HUES64 (cell line): Measurements from ENCODE around the gene TRIM27.
"Not testable (repeated sequence)": the region's sequence is repeated elsewhere in the genome, so short reads cannot be mapped to it uniquely, and the experiment has no call there.

Experiments
- H3K27ac ChIP-seq: 2 replicates; pipeline ENCODE4 v1.7.0; 2013; ENCODE audit warnings: low read depth, low read length, inconsistent platforms
- H3K27me3 ChIP-seq: 2 replicates; pipeline ENCODE4 v1.6.1; 2013; ENCODE audit warnings: mild to moderate bottlenecking, low read length; ENCODE audit not compliant: insufficient read depth
- H3K36me3 ChIP-seq: 2 replicates; pipeline ENCODE4 v1.6.1; 2013; ENCODE audit warnings: mild to moderate bottlenecking, low read length; ENCODE audit not compliant: insufficient read depth
- H3K4me1 ChIP-seq: 2 replicates; pipeline ENCODE4 v1.6.1; 2013; ENCODE audit warnings: mild to moderate bottlenecking, low read length, moderate library complexity; ENCODE audit not compliant: insufficient read depth
- H3K4me3 ChIP-seq: 2 replicates; pipeline ENCODE4 v1.5.1; 2013; ENCODE audit warnings: mild to moderate bottlenecking, low read length, moderate library complexity
- H3K9ac ChIP-seq: 2 replicates; pipeline ENCODE4 v1.6.1; 2013; ENCODE audit warnings: mild to moderate bottlenecking, low read depth, low read length
- H3K9me3 ChIP-seq: 2 replicates; pipeline ENCODE4 v1.6.1; 2013; ENCODE audit warnings: low read depth, low read length; ENCODE audit not compliant: insufficient read depth
- WGBS: fragments of 150-250, 120-280 bp; methylation state at CpG from one replicate; pipeline ENCODE4 v1.1.7; 2013; ENCODE audit warnings: missing lambda C conversion rate; 5-methylcytosine and 5-hydroxymethylcytosine counted together

Gene TRIM27

DNA sequence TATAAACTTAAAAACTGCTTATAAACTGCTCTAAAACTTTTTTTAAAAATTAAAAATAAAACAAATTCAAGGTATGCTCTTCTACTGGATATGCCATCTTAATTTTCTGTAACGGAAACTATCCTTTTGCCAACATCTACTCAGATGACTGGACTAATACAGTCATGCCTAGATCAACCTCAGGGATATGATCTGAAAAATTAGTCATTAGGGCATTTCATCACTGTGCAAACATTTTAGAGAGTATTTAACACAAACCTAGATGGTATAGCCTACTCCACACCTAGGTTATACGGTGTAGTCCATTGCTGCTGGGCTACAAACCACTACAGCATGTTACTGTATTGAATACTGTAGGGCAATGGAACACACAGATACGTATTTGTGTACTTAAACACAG, 64.8 kb downstream of the TRIM27 start:
- Histone ChIP-seq H3K9ac (no peak overlapping the region), H3K36me3 (no peaks in the 10 kb centered on the region), H3K4me1 (peaks cover 3% of the 10 kb centered on the region; the same call in 1 of the 2 replicates), H3K27me3 (no peaks in the 10 kb centered on the region), H3K4me3 (no peak overlapping the region), H3K27ac (no peak overlapping the region), H3K9me3 (no peaks in the 10 kb centered on the region)
- WGBS, result 79% methylated on average over 3 of the region's 3 CpGs

DNA sequence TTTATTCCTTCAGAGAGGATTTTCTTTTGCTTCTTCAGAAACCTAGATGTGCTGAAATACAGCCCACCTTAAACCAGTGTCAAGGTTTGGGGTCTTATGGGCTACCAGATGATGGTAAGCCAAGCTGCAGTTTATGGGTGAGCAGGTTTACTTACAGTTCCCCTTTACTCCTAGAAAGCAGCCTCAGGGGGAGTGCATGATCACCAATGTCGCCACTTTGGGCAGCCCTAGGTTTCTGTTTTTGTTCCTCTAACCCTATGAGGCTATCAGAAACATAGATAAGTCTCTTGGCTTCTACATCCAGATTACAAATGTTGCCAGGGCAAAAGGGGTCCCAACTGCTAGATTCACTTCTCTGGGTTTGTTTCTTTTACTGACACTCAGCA, 67.2 kb downstream of the TRIM27 start:
- Histone ChIP-seq H3K27me3 (no peaks in the 10 kb centered on the region), H3K4me1 (peaks cover 3% of the 10 kb centered on the region; the same call in 1 of the 2 replicates), H3K9ac (no peak overlapping the region), H3K9me3 (no peaks in the 10 kb centered on the region), H3K4me3 (no peak overlapping the region), H3K36me3 (no peaks in the 10 kb centered on the region), H3K27ac (no peak overlapping the region)
- WGBS, result 71% methylated on average over 1 of the region's 1 CpG

DNA sequence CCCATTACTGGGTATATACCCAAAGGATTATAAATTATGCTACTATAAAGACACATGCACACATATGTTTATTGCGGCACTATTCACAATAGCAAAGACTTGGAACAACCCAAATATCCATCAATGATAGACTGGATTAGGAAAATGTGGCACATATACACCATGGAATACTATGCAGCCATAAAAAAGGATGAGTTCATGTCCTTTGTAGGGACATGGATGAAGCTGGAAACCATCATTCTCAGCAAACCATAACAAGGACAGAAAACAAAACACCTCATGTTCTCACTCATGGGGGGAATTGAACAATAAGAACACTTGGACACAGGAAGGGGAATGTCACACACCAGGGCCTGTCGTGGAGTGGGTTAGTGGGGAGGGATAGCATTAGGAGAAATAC, 69.4 kb downstream of the TRIM27 start:
- H3K9me3 ChIP-seq, result not testable (repeated sequence)

More for the DNA sequence above, 69.4 kb downstream of the TRIM27 start:
- H3K4me1 ChIP-seq, H3K4me3 ChIP-seq, H3K9ac ChIP-seq, H3K27ac ChIP-seq, H3K27me3 ChIP-seq, H3K36me3 ChIP-seq: not testable (repeated sequence)
- WGBS, result 94% methylated on average over 1 of the region's 2 CpGs
